OCI-LY7 (cell line): ENCODE results near the gene TXNDC15. TPM values are rescaled to one million over a fixed set of nuclear protein-coding genes. Genes with fewer than 3 reads are reported as not detected.

Experiments used
- BruUV-seq: library from RNA; stranded (reverse); fragments of 400-500 nt; replicated peaks from 2 replicates; lab custom pipeline; 2021; lab: Mats Ljungman, UMichigan
- CTCF ChIA-PET: fragments of 300-600 bp; sonication (Branson Sonifier 250); formaldehyde crosslinking; loops from one replicate; lab custom pipeline; 2022; ENCODE audit warnings: antibody characterized with exemption; ENCODE audit not compliant: unreplicated experiment; lab: Charles Lee
- POLR2A ChIA-PET: fragments of 300-600 bp; sonication (Branson Sonifier 250); formaldehyde crosslinking; loops from one replicate; lab custom pipeline; 2022; ENCODE audit warnings: antibody characterized with exemption; lab: Charles Lee
- DNase-seq: peaks from one replicate; pipeline ENCODE4 v3.0.0-alpha.2; 2015; ENCODE audit warnings: low spot score
- H2AFZ ChIP-seq: fragments of 200-600 bp; sonication (generic), shearing (Covaris generic); 2 replicates; pipeline ENCODE4 v1.6.1; 2014; ENCODE audit warnings: mild to moderate bottlenecking, antibody characterized with exemption, low read length, moderate library complexity
- H3K27ac ChIP-seq: fragments of 200-600 bp; sonication (generic); 2 replicates; pipeline ENCODE4 v1.5.1; 2014; ENCODE audit warnings: mixed run types, low read depth, mild to moderate bottlenecking, moderate library complexity, low read length, inconsistent platforms; ENCODE audit not compliant: poor library complexity, severe bottlenecking
- H3K36me3 ChIP-seq: fragments of 200-600 bp; sonication (generic); 2 replicates; pipeline ENCODE4 v1.6.1; 2014; ENCODE audit warnings: mild to moderate bottlenecking, antibody characterized with exemption, low read length, moderate library complexity, mixed read lengths; ENCODE audit not compliant: insufficient read depth
- H3K4me1 ChIP-seq: fragments of 200-600 bp; sonication (generic); 2 replicates; pipeline ENCODE4 v1.5.1; 2014; ENCODE audit warnings: mild to moderate bottlenecking, low read length; ENCODE audit not compliant: insufficient read depth, poor library complexity, severe bottlenecking
- H3K4me2 ChIP-seq: fragments of 200-600 bp; sonication (generic); 2 replicates; pipeline ENCODE4 v1.6.1; 2014; ENCODE audit warnings: mild to moderate bottlenecking, low read length
- H3K4me3 ChIP-seq: fragments of 200-600 bp; sonication (generic); 2 replicates; pipeline ENCODE4 v1.5.1; 2014; ENCODE audit warnings: mild to moderate bottlenecking, low read depth, low read length; ENCODE audit not compliant: poor library complexity, severe bottlenecking
- H3K79me2 ChIP-seq: fragments of 200-600 bp; sonication (generic); 2 replicates; pipeline ENCODE4 v1.6.1; 2016; ENCODE audit warnings: low read depth, mild to moderate bottlenecking, low read length, moderate library complexity, mixed read lengths; ENCODE audit not compliant: insufficient read depth
- H3K9me2 ChIP-seq: fragments of 200-600 bp; sonication (generic); 2 replicates; pipeline ENCODE4 v1.6.1; 2016; ENCODE audit warnings: mild to moderate bottlenecking, low read length, mixed read lengths; ENCODE audit not compliant: insufficient read depth
- H3K9me3 ChIP-seq: fragments of 200-600 bp; sonication (generic); 2 replicates; pipeline ENCODE4 v1.6.1; 2014; ENCODE audit warnings: mild to moderate bottlenecking, mixed run types, low read length, mixed read lengths
- H4K20me1 ChIP-seq: fragments of 200-600 bp; sonication (generic); 2 replicates; pipeline ENCODE4 v1.6.1; 2014; ENCODE audit warnings: mild to moderate bottlenecking, antibody characterized with exemption, low read length, moderate library complexity, mixed read lengths; ENCODE audit not compliant: insufficient read depth
- CTCF ChIP-seq: fragments of 200-600 bp; sonication (generic); conservative IDR thresholded peaks from 2 replicates; pipeline ENCODE4 v1.5.1; 2014; ENCODE audit warnings: mild to moderate bottlenecking, antibody characterized with exemption, low read length, moderate library complexity, mixed read lengths
- EZH2phosphoT487 ChIP-seq: fragments of 200-600 bp; sonication (generic); IDR thresholded peaks from 2 replicates; pipeline ENCODE4 v1.6.1; 2018; ENCODE audit warnings: low read depth, borderline replicate concordance, mild to moderate bottlenecking, mixed run types, antibody characterized with exemption, low read length, moderate library complexity, mixed read lengths
- intact Hi-C: fragments of 100-400 bp; cut with micrococcal nuclease; formaldehyde crosslinking; loops from one replicate; pipeline ENCODE4 v1.10.0; 2022; ENCODE audit not compliant: unreplicated experiment
- total RNA-seq, 2 experiments: library from RNA; depleted of rRNA in 1 of 2; stranded (reverse); fragments of >200 nt in 1 of 2; shearing (Covaris generic) in 1 of 2; gene quantifications; 2 replicates each; pipeline ENCODE4 v1.2.3, GENCODE V29; 2014 to 2022

Gene TXNDC15
- total RNA-seq, 2 experiments from 2014 or later = 20.6 to 31.1 TPM

GRCh38 chr5:134911285-134912206 is 37.4 kb downstream of the TXNDC15 start:
- Histone ChIP-seq H3K9me2 (no peaks in the 10 kb centered on the region), H3K36me3 (peaks cover 75% of the 10 kb centered on the region), H3K27ac (no peak overlapping the region), H4K20me1 (no peaks in the 10 kb centered on the region), H3K9me3 (no peaks in the 10 kb centered on the region), H3K4me2 (no peak overlapping the region), H3K4me3 (no peak overlapping the region), H2AFZ (no peak overlapping the region), H3K79me2 (peaks cover 6% of the 10 kb centered on the region; the same call in 1 of the 2 replicates), H3K4me1 (peaks cover 7% of the 10 kb centered on the region)
- intact Hi-C loops = no loop called here
- DNase-seq = no peak
- ChIA-PET CTCF (no interaction called here), POLR2A (interaction anchor here (0.6 to 0.7 kb wide), 2 partner anchors 39 to 135 kb away, joined by 3 read pairs; no protein-coding TSS in a partner anchor)
- BruUV-seq = no TSS peak
- TF ChIP-seq EZH2phosphoT487 (no peak), CTCF (no peak)

GRCh38 chr5:134913254-134913653 is 39.1 kb downstream of the TXNDC15 start:
- ChIA-PET POLR2A (no interaction called here), CTCF (no interaction called here)
- Histone ChIP-seq H3K36me3 (peaks cover 79% of the 10 kb centered on the region), H3K9me3 (no peaks in the 10 kb centered on the region), H4K20me1 (no peaks in the 10 kb centered on the region), H3K4me3 (no peak overlapping the region), H2AFZ (no peak overlapping the region), H3K79me2 (no peaks in the 10 kb centered on the region), H3K4me1 (no peaks in the 10 kb centered on the region), H3K9me2 (no peaks in the 10 kb centered on the region), H3K4me2 (no peak overlapping the region), H3K27ac (no peak overlapping the region)
- TF ChIP-seq CTCF (no peak), EZH2phosphoT487 (no peak)
- intact Hi-C loops = no loop called here
- DNase-seq = no peak
- no TSS peak for BruUV-seq

GRCh38 chr5:134913795-134914194 is 39.6 kb downstream of the TXNDC15 start:
- no peak overlapping the region for H3K27ac ChIP-seq
- DNase-seq = no peak
- CTCF ChIA-PET = no interaction called here
- H3K79me2 ChIP-seq = no peaks in the 10 kb centered on the region
- no peaks in the 10 kb centered on the region for H4K20me1 ChIP-seq
- H3K9me2 ChIP-seq = no peaks in the 10 kb centered on the region
- no peak overlapping the region for H2AFZ ChIP-seq
- POLR2A ChIA-PET = no interaction called here
- intact Hi-C loops = no loop called here
- no peak for TF ChIP-seq EZH2phosphoT487
- TF ChIP-seq CTCF = no peak
- H3K4me2 ChIP-seq = no peak overlapping the region
- BruUV-seq = no TSS peak
- H3K36me3 ChIP-seq = peaks cover 77% of the 10 kb centered on the region
- H3K4me3 ChIP-seq = no peak overlapping the region
- H3K4me1 ChIP-seq = no peaks in the 10 kb centered on the region
- H3K9me3 ChIP-seq = no peaks in the 10 kb centered on the region
